ENCODE results near the gene KIR2DL4.

- TF ChIP-seq POLR2A (IDR thresholded peaks at IDR 0.05) (no peak), POLR2AphosphoS5 (IDR thresholded peaks at IDR 0.05) (no peak), EP300 (IDR thresholded peaks at IDR 0.05) (no peak)
- TF ChIP-seq, protein P1, sequence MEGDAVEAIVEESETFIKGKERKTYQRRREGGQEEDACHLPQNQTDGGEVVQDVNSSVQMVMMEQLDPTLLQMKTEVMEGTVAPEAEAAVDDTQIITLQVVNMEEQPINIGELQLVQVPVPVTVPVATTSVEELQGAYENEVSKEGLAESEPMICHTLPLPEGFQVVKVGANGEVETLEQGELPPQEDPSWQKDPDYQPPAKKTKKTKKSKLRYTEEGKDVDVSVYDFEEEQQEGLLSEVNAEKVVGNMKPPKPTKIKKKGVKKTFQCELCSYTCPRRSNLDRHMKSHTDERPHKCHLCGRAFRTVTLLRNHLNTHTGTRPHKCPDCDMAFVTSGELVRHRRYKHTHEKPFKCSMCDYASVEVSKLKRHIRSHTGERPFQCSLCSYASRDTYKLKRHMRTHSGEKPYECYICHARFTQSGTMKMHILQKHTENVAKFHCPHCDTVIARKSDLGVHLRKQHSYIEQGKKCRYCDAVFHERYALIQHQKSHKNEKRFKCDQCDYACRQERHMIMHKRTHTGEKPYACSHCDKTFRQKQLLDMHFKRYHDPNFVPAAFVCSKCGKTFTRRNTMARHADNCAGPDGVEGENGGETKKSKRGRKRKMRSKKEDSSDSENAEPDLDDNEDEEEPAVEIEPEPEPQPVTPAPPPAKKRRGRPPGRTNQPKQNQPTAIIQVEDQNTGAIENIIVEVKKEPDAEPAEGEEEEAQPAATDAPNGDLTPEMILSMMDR (IDR thresholded peaks at IDR 0.05), result no peak
Observed at GRCh38 chr19:54790711-54791110, 12.7 kb upstream of the KIR2DL4 start.

Measured in suprapubic skin (tissue), 4 donors.